Stimulated activated CD8-positive, alpha-beta memory T cell treated with anti-CD3 and anti-CD28 coated beads, Interleukin-2, amount 100 ng/mL, for 48 hours (primary cell): ENCODE results near the gene CAP1.
A peak's percentile ranks its signal among the peaks of the same experiment; 100 is the strongest.

Experiments used
- DNase-seq, 2 donors: peaks; one replicate each; pipeline ENCODE4 v3.0.0-alpha.2; 2020; ENCODE audit warnings: low read depth in 2 of 2

The CAP1 gene

GRCh38 chr1:40095806-40096205 lies 55.3 kb downstream of the CAP1 start:
- DNase-seq, result no peak

- DNase-seq, result no peak
Measured at GRCh38 chr1:40096646-40096976, 56.1 kb downstream of the CAP1 start.

- peak; percentile 67 to 72 for DNase-seq
Measured at GRCh38 chr1:40096977-40097782, 56.7 kb downstream of the CAP1 start, which contains the start of gene PPT1. Gene PPT1, minus strand, starts transcription at chr1:40097252. Its CDS starts 14 bp downstream, at chr1:40097238.

GRCh38 chr1:40102038-40102437 lies 61.5 kb downstream of the CAP1 start:
- DNase-seq, result no peak

- no peak for DNase-seq
Measured at GRCh38 chr1:40102896-40103295, 62.4 kb downstream of the CAP1 start.

- no peak for DNase-seq
Measured at GRCh38 chr1:40105028-40105427, 64.5 kb downstream of the CAP1 start.

GRCh38 chr1:40107290-40107959 lies 66.9 kb downstream of the CAP1 start:
- DNase-seq, result no peak

- DNase-seq, result no peak
Measured at GRCh38 chr1:40110389-40110788, 69.9 kb downstream of the CAP1 start.

GRCh38 chr1:40114400-40114799 lies 73.9 kb downstream of the CAP1 start:
- no peak for DNase-seq

- DNase-seq, result no peak
Measured at GRCh38 chr1:40120128-40120527, 79.6 kb downstream of the CAP1 start.
